ENCODE data around the gene BYSL.

The BYSL gene

GRCh38 chr6:41940759-41941279, 19.5 kb downstream of the BYSL start:
- no peak for TF ChIP-seq YY1 (IDR thresholded peaks at IDR 0.05; ENCODE audit: low read depth)
- TF ChIP-seq CEBPB (IDR thresholded peaks at IDR 0.05): no peak
- peak; percentile 17; the same call in 1 of the 2 replicates for TF ChIP-seq RAD21 (IDR thresholded peaks at IDR 0.05; ENCODE audit: low read depth)
- peak; percentile 15; the same call in 1 of the 2 replicates for TF ChIP-seq TCF12 (IDR thresholded peaks at IDR 0.05; ENCODE audit: low read depth)
- TF ChIP-seq NFIC (IDR thresholded peaks at IDR 0.05): no peak
- TF ChIP-seq TEAD4 (IDR thresholded peaks at IDR 0.05): no peak
- TF ChIP-seq EGR1 (IDR thresholded peaks at IDR 0.05): peak; percentile 51; the same call in 1 of the 2 replicates
- no peak for TF ChIP-seq MAX (IDR thresholded peaks at IDR 0.05)
- TF ChIP-seq CREB1 (IDR thresholded peaks at IDR 0.05; ENCODE audit: low read depth): no peak

DNA sequence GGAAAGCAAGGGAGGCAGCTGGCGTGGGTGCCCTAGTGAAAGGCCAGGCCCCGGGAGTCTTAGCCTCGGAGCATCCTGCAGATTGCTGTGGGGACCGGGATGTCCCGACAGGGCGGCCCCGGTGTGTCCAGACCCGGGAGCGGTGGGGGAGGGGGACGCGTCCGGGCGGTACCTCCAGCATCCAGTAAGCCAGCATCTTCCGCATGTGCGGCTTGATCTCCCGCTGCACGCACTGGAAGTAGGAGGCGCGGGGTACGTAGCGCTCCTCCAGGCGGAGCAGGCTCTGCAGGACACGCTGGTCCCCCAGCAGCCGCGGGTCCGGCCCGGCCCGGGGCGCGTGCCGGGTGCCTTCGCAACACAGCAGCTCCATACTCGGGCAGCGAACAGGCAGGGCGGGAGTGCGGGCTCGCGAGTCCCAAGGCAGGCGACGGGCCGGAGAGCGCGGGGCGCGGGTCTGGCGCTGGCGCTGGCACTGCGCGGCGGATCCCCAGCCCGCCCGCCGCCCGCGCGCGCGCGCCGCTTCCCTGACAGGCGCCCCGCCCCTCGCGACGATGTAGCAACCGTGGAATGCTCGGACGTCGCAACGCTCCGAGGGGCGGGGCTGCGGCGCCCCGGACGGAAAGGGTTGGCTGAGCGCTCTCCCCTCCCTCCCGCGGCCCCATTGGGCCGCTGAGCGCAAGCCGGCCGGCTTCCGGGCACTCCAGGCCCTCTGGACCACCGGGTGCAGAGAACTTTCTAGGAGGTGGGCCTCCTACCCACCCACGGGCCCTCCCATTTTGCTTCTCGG, 20.2 kb downstream of the BYSL start, which contains the start of gene CCND3:
TSS of gene CCND3 (minus strand) at position 529 of the 787 bp plus-strand sequence. CDS start at position 370, 159 bp downstream.
- TF ChIP-seq CREB1 (IDR thresholded peaks at IDR 0.05; ENCODE audit: low read depth): no peak
- 0 out of 2 replicates have a peak, but pooled peaks have one; percentile 34 for TF ChIP-seq CEBPB (IDR thresholded peaks at IDR 0.05)
- TF ChIP-seq YY1 (IDR thresholded peaks at IDR 0.05; ENCODE audit: low read depth): no peak
- peak; percentile 38; the same call in 1 of the 2 replicates for TF ChIP-seq TEAD4 (IDR thresholded peaks at IDR 0.05)
- TF ChIP-seq MAX (IDR thresholded peaks at IDR 0.05): peak; percentile 78
- TF ChIP-seq FOXM1 (IDR thresholded peaks at IDR 0.05; ENCODE audit: borderline replicate concordance, low read depth): no peak
- TF ChIP-seq REST (IDR thresholded peaks at IDR 0.05; ENCODE audit: low read depth): no peak
- no peak for TF ChIP-seq USF1 (IDR thresholded peaks at IDR 0.05)
- TF ChIP-seq RAD21 (IDR thresholded peaks at IDR 0.05; ENCODE audit: low read depth): no peak
- TF ChIP-seq EP300 (IDR thresholded peaks at IDR 0.05; ENCODE audit: borderline replicate concordance): no peak
- TF ChIP-seq EGR1 (IDR thresholded peaks at IDR 0.05): no peak

GRCh38 chr6:41942067-41942851, 21.0 kb downstream of the BYSL start:
- TF ChIP-seq EP300 (IDR thresholded peaks at IDR 0.05; ENCODE audit: borderline replicate concordance) (no peak), CREB1 (IDR thresholded peaks at IDR 0.05; ENCODE audit: low read depth) (no peak)

GRCh38 chr6:41943456-41943855, 22.2 kb downstream of the BYSL start:
- TF ChIP-seq TCF12 (IDR thresholded peaks at IDR 0.05; ENCODE audit: low read depth) (no peak), MAX (IDR thresholded peaks at IDR 0.05) (no peak), YY1 (IDR thresholded peaks at IDR 0.05; ENCODE audit: low read depth) (no peak), NFIC (IDR thresholded peaks at IDR 0.05) (no peak), RAD21 (IDR thresholded peaks at IDR 0.05; ENCODE audit: low read depth) (no peak), TAF1 (IDR thresholded peaks at IDR 0.05; ENCODE audit: low read depth) (no peak), USF1 (IDR thresholded peaks at IDR 0.05) (no peak), REST (IDR thresholded peaks at IDR 0.05; ENCODE audit: low read depth) (no peak), TEAD4 (IDR thresholded peaks at IDR 0.05) (no peak), CREB1 (IDR thresholded peaks at IDR 0.05; ENCODE audit: low read depth) (no peak), CEBPB (IDR thresholded peaks at IDR 0.05) (no peak), EP300 (IDR thresholded peaks at IDR 0.05; ENCODE audit: borderline replicate concordance) (no peak), EGR1 (IDR thresholded peaks at IDR 0.05) (no peak), ZBTB7A (IDR thresholded peaks at IDR 0.05; ENCODE audit: low read depth) (no peak), FOXM1 (IDR thresholded peaks at IDR 0.05; ENCODE audit: borderline replicate concordance, low read depth) (no peak)

All from Ishikawa (cell line).